Activated CD4-positive, alpha-beta T cell treated with anti-CD3 and anti-CD28 coated beads for 48 hours (primary cell): Measurements from ENCODE around the gene ZNF283.

Source experiments
- DNase-seq: peaks from one replicate; pipeline ENCODE4 v3.0.0-alpha.2; 2020

The ZNF283 gene

DNA sequence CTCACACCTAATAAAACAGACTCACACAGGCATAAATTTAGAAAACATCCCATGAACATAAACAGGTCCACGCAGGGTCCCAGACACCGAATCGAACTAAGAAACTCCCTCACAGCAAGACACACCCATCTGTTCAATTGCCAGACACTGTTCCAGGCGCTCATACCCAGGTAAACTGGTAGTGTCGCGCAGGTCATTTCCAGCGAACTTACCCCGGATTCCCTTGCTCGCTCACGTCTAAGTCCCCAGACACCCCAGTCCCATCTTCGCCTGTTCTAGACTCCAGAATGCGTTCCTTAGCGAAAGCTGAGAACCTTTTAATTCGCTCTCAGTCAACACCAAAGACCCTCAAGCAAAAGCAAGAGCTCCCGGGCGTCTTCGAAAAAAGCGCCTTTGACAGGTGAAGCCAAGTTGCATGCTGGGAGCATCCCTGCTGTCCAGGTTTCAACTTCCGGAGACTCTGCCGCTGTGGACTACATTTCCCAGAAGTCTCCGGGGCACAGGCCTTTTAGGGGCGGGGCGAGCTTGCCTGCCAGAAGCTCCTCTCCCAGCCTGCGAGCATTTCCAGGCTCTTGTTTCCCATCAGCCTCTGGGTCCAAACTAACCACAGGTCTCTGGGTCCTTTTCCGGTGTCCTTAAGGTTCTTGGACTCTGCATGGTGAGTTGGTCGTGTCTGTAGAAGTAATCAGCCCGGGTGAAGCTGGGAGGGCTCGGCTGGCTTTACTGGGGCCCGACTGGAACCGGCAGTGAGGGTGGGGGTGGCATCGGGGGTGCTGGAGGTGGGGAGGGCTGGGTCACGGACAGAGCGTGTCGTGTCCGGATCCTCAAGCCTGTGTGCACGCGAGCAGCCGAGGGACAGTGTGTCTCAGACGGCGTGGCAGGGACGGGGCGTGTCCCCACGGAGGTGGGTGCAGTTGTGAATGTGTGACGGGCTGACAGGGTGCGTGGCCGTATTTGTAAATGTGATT, at the start of gene ZNF283:
Gene ZNF283 (plus strand): TSS at position 535 of the 968 bp plus-strand sequence. CDS start 6,184 bp downstream, outside the sequence.
- peak; percentile 90 for DNase-seq

DNA sequence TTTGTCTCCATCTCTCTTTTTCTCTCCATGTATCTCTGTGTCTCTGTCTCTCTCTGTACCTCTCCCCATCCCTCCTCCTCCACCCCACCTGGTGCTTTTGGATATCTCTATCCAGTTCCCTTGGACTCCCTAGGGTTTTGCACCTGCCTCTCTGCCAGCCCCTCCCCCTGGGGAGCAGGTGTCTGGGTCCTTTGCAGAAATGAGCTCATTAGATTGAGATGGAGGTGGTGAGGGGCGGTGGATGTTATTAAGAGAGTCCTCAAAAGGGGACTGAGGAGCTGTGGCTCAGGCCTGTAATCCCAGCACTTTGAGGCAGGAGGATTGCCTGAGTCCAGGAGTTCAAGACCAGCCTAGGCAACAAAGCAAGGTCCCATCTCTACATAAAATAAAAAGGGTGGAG, 48.5 kb upstream of the ZNF283 start:
- no peak for DNase-seq

DNA sequence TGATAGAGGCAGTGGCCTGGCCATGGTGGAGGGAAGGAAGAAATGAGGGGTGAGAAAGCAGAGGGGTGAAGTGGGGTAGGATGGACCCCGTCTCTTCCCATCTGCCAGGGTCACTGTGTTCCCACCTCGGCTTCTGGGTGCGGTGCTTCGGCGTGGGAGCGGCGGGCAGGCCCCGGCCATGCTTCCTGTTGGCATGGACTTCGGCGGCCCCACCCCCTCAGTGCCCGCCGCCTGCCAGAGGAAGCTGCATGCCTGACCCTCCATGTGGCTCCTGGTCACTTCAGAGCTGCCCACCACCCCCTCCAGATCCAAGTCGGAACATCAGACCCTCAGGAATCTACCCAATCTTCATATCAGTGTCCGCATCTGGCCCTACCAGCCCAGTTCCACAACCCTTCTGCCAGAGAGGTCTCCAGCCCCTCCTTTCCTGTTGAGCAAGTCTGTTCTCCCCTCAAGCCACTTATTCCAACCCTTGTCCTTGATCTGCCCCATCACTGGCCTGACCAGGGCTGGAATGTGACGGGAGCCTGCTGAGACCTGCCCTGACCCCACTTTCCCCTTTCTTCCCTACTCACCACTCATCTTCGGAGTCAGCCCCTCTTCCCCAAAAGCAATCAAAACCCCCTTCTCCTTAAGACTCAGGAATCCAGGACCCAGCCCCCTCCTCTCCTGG, 47.8 kb upstream of the ZNF283 start:
- DNase-seq: no peak

DNA sequence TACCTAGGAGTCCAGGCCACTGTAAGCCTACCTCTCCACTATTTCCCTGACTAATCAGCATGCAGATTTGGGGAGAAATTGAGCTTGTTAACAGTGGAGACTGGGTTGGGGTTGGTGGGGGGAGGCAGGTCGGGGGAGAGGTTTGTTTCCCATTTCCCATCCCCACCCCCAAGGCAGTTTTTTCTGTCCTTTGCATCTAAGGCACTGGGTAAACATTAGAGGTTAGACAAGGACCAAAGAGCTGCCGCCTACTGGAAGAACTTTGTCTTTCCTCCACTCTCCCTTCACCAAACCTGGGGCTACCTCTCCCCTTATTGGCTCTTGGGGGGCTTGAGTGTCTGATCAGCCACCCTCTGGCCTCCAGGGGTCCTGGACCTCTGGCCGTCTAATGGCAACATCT, 47.3 kb upstream of the ZNF283 start:
- DNase-seq: no peak

DNA sequence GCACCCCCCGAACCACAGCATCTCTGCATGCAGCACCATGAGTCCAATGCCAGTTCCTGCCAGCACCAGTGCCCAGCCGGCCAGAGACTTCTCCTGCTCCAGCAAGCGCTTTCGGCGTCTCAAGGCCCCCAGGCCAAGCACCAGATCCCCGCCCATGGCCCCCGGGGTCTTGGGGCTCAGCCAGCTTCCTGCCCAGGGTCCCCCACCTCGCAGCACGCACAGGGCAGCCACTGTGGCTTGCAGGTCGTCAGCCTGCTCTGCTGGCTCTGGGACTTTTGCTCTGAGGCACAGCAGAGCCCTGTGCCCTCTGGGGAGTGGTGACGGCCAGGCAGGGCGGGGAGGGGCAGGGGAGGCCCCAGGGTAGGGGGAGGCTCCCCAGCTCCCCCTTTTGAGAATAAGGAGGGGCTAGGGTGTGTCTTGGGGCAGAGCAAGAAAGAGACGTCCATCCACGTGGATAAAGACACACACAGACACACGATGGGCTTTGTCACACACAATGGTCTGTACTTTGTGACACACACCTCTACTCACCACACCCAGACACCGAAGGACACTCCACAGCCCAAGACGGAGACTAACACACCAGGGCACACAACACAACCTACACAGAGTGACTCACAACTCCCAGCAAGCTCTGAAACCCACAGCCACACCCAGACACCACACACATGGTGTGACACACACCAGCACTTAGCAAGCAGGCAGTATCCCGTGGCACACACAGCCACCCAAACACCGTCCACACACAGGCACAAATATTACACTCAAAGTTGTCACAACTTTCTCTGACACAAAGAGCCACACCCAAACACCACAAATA, 46.2 kb upstream of the ZNF283 start, which contains the start of gene KCNN4:
Gene KCNN4 (minus strand): TSS at position 268 of the 820 bp plus-strand sequence. CDS start 112 bp downstream, at position 156.
- peak; percentile 85 for DNase-seq

DNA sequence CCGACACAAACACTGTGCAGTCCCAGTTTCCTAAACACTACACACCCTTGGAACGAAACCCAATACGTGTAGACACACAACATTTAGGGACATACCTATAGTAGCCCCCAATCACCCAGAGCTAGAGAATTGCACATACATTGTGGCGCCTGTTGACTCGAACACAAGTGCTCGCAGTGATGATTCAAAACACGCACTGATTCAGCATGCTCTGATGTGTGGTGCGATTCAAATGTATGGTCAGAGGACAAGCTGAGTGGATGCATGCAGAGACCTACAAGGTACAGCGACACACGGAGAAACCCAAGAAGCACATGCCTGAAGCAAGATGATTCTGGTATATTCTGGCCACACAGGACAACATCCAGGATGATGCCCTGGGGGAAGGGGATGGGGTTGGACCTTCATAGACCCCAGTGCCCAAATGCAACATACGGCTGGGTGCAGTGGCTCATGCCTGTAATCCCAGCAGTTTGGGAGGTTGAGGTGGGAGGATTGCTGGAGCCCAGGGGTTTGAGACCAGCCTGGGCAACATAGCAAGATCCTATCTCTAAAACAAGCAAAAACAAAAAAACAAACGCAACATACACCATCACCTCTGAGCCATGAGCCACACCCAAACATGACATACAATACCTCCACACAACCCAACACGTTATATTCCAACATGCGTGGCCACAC, 45.4 kb upstream of the ZNF283 start:
- peak; percentile 64 for DNase-seq

DNA sequence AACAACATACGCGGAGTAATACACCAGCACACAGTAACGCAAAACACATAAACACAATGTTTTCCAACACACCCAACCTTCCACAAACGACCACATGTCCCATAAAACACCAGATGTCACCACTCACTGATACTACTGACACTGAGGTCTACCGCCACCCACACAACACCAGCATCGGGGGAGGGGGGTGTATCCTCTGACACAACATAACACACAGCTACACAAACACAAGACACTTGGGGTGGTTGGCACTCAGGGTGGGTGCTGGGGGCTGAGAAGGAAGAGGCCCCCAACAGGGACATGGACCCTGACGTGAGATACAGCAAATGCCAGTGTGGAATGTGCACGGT, 44.8 kb upstream of the ZNF283 start:
- DNase-seq: peak; percentile 23

DNA sequence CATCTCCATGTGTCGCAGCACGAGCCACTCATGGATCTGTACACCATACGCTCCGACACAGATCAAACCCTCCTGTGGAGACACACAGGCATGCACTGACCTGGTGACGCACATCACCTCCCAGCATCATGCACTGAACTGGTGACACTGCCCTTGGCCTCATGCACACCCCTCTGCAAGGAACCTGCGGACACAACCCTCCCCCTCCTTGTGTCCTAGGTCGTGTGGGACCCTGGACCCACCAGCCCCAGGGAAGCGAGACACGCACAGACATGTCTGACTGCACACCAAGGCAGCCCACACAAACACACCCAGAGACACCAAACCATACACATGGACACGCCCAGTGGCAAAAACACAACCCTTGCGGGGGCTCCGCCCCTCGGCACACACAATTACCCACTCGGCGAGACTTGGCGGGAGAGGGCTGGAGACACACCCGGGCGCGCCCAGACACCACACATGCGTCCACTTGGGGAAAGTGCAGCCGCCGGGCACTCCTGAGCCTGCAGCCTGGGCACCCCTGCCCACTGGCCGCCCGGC, 44.4 kb upstream of the ZNF283 start:
- DNase-seq: no peak

DNA sequence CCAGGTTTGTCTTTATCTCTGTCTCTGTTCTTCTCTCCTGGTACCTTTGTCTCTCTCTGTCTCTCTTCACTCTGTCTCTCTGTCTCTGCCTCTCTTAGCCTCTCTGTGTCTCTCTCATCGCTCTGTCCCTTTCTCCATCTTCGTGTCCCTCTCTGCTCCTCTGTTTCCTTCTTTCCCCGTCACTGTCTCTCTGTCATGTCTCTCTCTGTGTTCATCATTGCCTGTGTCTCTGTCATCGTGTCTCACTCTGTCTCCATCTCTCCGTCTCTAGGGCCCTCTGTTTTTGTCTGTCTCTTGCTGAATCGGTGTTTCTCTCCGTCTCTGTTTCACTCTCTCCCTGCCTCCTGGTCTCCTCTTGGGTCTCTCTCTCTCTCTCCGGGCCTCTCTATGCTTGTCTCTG, 43.5 kb upstream of the ZNF283 start:
- no peak for DNase-seq

DNA sequence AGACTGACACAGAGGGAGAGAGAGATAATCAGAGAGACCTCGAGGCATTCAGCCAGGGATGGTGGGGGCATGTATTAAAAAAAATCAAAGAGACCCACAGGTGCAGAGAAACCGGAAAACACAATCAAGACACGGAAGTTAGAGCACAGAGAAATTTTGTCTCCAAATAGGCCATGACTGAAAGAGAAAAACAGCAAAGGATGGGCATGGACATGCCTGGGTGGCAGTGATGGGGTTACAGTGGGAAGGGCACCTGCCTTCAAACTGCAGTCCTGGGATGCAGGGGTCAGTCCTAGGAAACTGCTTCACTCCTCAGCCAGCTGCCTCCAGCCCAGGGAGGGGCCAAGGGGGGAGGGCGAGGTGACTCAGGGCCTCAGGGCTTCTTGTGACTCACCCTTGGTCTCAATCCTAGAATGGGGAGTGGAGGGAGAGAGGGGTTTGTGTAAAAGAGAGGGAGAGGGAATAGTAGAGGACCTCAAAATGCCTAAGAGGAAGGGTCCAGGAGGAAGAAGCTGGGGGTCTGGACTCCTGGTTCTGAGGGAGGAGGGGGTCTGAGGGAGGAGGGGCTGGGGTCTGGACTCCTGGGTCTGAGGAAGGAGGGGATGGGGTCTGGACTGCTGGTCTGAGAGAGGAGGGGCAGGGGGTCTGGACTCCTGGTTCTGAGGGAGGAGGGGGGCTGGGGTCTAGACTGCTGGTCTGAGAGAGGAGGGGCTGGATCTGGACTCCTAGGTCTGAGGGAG, 42.7 kb upstream of the ZNF283 start:
- DNase-seq: peak; percentile 78

DNA sequence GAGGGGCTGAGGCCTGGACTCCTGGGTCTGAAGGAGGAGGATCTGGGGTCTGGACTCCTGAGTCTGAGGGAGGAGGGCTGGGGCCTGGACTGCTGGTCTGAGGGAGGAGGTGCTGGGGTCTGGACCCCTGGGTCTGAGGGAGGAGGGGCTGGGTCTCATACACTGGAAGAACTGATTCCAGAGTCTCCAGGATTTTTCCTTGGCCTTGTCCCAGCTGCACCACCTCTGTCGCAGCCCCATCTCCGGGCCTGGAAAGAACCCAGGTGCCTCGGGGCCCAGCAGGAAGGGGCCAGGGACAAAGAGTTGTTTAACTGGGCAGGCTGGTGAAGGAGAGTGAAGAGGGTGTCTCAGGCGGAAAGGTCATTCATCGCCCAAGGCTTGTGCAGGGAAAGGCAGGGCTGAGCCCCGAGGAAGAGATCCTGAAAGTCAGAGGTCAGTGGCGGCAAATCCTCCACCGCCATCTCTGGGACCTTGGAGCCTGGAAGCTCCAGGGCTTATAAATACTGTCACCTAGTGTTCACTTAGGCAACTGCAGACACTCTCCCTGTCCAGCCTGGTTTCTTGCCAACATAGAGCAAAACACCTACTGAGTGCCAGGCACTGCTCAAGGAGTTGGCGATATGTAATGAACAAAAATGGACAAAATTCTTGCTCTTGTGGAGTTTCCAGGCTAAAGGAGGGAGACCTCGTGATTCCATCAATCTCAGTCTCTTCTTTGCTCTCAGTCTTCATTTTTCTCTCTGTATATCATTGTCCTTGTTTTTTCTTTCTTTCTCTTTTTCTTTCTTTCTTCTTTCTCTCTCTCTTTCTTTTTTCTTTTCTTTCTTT, 41.9 kb upstream of the ZNF283 start:
- DNase-seq: peak; percentile 66

DNA sequence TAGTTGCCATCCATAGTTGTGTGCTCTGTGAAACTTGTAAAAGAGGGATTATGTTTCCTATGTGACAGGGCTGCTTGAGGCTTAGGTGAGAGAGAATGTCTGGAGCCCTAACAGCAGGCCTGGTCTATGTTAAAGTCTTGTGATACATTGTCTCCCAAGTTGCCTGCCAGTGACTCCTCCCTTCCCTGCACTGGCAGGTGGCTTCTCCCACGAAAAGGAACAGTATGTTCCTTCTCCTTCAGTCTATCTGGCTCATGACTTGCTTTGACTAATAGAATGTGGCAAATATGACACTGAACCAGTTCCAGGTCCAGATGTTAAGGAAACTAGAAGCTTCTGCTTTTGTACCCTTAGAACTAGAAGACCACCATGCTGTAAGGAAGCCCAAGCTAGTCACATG, 40.5 kb upstream of the ZNF283 start:
- DNase-seq: no peak

DNA sequence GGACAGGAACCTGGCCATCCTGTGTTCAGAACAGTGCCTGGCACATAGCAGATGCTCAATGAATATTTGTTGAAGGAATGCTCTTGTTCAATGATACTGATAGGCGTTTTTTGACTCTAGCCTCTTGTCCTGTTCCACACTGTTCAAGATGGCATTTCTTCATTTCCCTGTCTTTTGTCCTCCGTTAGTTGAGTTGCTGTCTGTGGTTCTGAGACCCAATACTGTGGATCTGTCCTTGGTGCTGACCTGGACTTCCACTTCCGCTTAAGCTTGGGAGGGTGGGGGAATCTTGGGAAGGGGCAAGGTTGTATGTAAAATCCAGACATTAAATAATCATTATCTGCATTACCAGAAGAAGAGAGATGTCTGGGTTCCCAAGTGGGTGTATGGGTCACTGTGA, 38.1 kb upstream of the ZNF283 start:
- DNase-seq: peak; percentile 26

DNA sequence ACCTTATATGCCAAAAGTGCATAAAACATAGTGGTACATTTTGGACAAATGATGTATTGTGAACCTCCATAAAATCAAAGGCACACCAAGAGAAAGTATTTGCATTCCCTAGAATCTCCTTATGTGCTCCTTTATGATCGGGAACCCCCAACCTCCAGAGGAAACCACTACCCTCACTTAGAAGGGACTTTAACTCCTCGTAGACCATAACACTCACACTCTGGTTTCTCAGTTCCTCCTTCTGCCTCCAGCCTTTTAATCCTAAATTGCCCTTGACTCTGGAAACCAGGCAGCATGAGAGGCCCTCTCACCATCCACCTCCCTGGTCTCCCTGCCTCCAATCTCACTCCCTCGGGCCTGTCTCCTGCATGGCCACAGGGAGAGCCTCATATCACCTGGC, 36.5 kb upstream of the ZNF283 start:
- no peak for DNase-seq

DNA sequence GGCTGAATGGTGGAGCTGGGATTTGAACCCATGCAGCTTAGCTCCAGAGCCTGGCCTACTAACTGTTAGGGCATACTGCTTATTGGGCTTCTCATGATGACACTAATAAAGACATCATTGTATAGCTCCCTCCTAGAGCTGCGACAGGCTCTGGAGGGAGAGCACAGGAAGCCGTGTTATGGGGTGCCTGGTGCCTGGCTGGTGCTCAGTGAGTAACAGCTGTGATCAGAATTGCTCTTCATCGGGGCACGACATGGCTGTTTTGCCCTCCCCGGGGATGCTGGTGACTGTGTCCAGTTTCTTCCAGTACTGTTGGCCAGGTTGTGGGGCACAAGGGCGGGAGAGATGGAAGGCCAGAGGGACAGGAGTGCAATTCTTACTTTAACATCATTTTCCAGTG, 30.0 kb upstream of the ZNF283 start:
- no peak for DNase-seq

DNA sequence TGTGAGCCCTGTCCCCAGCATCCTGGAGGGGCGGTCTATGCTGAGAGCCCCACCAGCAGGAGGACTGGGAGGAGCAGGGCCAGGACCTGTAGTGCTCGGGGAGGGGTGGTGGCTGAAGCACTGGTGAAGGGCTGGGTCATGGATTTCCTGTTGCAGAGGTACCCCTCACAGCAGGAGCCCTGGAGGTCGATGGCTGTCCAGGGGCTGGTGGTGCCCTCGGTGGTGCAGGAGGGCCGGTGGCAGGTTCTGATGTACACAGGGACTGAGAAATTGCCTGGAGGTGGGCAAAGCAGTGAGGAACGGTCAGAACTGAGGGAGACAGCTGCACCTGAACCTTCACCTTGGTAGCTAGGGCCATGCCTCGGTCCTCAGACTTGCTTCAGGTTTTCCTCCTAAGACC, 29.6 kb upstream of the ZNF283 start:
- no peak for DNase-seq

DNA sequence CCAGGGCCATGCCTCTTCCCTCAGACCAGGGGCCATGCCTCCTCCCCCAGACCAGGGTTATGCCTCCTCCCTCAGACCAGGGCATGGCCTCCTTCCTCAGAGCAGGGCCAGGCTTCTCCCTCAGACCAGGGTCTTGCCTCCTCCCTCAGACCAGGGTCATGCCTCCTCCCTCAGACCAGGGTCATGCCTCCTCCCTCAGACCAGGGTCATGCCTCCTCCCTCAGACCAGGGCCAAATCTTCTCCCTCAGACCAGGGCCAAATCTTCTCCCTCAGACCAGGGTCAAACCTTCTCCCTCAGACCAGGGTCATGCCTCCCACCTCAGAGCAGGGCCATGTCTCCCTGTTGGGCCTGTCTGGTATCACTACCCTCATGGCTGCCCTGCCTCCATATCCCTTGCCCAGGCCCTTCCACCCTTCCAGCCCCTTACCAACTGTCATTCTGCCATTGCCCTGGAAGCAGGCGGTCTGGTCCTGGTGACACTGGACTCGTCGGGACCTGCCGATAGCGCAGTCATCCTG, 29.0 kb upstream of the ZNF283 start:
- DNase-seq: no peak

DNA sequence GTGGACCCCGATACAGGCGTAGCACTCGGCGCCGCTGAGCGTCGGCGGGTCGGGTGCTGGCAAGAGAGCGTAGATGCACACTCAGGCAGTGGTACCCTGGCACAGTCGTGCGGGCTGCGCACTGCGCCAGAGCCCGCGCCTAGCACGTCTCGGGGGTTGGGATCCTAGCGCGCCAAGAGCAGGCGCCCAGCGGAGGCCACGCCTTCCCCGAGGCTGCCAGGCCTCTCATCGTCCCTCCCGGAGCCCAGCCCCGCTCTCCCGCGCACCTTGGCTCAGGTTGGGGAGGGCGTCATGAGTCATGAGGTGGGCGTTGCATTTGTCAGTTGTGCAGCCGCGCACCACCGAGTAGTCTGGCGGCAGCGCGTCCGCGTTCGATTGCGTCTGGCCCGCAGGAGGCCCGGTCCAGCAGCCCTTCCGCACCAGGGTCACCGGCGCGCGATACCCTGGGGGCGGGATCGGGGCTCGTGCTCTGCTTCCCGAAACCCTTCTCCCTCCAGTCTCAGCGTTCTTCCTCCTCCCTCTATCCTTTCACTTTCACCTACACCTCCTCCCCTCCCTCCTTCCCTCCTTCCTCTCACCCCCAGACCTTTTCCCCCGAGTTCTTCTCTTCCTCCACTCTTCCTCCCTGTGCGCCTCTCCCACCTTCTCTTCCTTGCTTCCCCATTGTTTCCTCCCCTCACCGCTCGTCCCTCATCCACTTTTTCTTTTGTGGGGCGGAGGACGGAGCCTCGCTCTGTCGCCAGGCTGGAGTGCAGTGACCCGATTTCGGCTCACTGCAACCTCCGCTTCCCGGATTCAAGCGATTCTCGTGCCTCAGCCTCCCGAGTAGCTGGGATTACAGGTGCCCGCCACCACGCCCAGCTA, 28.3 kb upstream of the ZNF283 start:
- peak; percentile 79 for DNase-seq

DNA sequence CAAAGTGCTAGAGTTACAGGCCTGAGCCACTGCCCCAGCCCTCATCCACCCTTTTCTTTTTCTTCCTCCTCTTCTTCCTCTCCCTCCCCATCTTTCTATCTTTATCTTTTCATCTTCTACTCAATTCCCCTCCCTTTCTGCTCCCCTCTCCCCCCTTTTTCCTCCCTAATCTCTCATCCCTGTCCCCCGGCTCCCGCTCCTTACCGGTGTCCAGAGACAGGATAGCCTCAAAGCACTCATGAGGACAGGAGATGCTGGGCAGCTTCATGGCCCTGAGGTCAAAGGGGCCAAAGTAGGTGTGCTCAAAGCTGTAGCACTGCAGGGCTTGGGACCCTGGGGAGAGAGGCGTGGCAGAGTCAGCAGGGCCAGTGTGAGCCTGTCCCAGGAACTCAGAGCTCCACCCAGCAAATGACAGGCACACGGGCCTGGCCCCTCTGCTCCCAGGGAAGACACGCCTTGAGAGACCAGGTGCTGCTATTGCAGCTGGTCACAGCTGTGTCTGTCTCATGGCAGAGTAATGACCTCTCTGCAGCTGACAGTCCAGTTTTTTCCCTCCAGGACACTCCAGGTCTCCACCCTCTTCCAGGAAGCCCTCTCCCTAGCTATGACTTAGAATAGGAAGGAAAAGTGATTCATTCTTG, 27.5 kb upstream of the ZNF283 start:
- DNase-seq: no peak
